ENCODE results near the gene TIMP3. TPM values are rescaled to one million over a fixed set of nuclear protein-coding genes. Genes with fewer than 3 reads are reported as not detected.

The TIMP3 gene
- total and polyA plus RNA-seq, 11 donors, result 112 to 629 (median 152) TPM

DNA sequence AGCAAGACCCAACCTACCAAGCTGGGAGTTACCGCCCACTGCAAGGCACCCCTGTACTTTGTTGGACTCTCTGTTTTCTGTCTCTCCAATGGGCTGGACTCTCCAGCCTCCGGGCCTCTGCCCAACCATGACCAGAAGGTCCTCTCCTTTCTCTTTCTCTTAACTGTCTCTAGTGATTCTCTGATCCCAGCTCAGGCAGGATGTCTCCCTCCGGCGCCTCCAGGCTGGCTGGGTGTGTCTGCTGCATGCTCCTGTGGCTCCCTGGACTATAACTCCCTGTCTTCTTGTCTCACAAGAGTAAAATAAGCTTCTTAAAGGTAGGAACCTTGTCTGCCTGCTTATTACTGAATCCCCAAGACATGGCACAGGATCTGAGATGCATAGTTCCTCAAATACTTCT is 36.3 kb downstream of the TIMP3 start:
- Histone ChIP-seq H3K9me3 (no peaks in the 10 kb centered on the region), H3K27ac (peak overlapping the region in 6 of 12 donors; percentile 1 to 78 (median 38)), H3K36me3 (peaks cover 0 to 60% (median 37%) of the 10 kb centered on the region in 9 donors), H3K4me1 (peaks cover 14 to 100% (median 85%) of the 10 kb centered on the region in 12 donors), H3K27me3 (no peaks in the 10 kb centered on the region), H3K4me3 (no peak overlapping the region)
- no peak for ATAC-seq
- intact Hi-C loops (cut with DNase I), result loop anchor here in 5 of 10 donors (5.0 to 10.0 kb wide), 3 partner anchors 36 to 147 kb away; partner anchors contain the start of gene TIMP3 (in 2 of the 5)
- no peak for DNase-seq
- 64 to 79% (median 73%) methylated on average over 4 of the region's 4 CpGs for WGBS, 4 donors
- TF ChIP-seq POLR2A (IDR thresholded peaks at IDR 0.05), result no peak
- TF ChIP-seq, protein P1, sequence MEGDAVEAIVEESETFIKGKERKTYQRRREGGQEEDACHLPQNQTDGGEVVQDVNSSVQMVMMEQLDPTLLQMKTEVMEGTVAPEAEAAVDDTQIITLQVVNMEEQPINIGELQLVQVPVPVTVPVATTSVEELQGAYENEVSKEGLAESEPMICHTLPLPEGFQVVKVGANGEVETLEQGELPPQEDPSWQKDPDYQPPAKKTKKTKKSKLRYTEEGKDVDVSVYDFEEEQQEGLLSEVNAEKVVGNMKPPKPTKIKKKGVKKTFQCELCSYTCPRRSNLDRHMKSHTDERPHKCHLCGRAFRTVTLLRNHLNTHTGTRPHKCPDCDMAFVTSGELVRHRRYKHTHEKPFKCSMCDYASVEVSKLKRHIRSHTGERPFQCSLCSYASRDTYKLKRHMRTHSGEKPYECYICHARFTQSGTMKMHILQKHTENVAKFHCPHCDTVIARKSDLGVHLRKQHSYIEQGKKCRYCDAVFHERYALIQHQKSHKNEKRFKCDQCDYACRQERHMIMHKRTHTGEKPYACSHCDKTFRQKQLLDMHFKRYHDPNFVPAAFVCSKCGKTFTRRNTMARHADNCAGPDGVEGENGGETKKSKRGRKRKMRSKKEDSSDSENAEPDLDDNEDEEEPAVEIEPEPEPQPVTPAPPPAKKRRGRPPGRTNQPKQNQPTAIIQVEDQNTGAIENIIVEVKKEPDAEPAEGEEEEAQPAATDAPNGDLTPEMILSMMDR (IDR thresholded peaks at IDR 0.05), result no peak

DNA sequence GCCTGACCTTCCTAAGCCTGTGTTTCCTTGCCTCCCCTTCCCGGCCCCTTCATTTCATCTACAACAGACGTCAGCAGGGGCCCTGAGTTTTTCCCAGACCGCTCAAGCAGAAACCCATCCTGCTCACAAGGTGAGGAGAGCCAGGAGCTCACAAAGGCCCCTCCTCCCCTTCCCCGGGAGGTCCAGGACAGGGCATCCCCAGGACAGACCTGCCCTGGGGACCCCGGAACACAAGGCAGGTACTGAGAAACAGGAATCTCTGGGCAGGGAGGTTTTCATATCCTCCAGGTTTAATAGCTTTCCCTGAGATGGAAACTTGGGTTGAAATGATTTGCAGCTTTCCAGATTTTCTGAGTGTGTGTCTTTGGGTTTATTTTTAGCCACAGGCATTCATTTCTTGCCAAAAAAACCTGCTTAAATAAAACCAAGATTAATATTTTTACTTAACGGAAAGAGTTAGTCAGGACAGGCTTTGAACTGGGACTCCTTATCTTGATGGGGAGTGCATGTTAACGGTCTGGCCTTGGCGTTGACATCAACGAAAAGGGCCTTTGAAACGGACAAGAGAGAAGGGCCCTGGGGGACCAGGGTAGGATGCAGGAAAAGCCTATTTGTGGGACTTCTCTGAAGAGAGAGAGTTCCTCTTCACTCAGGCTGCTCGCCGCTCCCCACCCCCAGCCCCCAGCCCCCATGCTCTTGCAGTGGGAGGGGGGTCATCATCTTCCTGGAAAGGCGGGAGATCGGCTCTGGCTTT is 38.5 kb downstream of the TIMP3 start:
- TF ChIP-seq POLR2A (IDR thresholded peaks at IDR 0.05), result no peak
- TF ChIP-seq, protein P1 (IDR thresholded peaks at IDR 0.05), result no peak
- Histone ChIP-seq H3K4me1 (peaks cover 20 to 100% (median 81%) of the 10 kb centered on the region in 12 donors), H3K36me3 (peaks cover 0 to 46% (median 20%) of the 10 kb centered on the region in 9 donors), H3K9me3 (no peaks in the 10 kb centered on the region), H3K4me3 (peak overlapping the region in 2 of 12 donors; percentile 4 to 11), H3K27me3 (no peaks in the 10 kb centered on the region), H3K27ac (peak overlapping the region; percentile 23 to 78 (median 64))
- ATAC-seq (peak; percentile 29 to 78 (median 64)), DNase-seq (peak in 4 of 5 donors; percentile 48 to 75 (median 54))
- intact Hi-C loops (cut with DNase I), result loop anchor here in 6 of 10 donors (5.0 to 10.0 kb wide), 4 partner anchors 38 to 145 kb away; partner anchors contain the start of gene TIMP3 (in 3 of the 6)
- WGBS, 4 donors, result 11 to 20% (median 18%) methylated on average over 14 of the region's 14 CpGs

DNA sequence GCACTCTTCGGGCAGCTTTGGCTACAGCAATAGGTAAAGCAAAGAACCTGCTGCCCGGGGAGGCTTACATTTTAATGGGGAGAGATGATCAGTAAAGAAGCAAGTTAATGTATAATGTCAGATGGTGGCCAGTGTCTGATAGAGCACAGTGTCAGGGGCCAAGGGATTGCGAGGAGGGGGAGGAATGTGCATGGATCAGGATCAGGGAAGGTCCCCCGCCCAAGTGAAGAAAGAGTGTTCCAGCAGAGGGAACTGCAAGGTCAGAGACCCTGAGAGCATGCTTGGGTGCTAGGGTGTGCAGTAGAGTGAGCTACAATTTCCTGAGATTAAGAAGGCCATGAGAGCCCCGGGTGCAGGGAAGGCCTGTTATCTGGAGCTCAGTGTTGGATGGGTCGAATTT is 39.7 kb downstream of the TIMP3 start:
- peaks cover 0 to 44% (median 13%) of the 10 kb centered on the region in 9 donors for H3K36me3 ChIP-seq
- H3K4me3 ChIP-seq, result no peak overlapping the region
- no peaks in the 10 kb centered on the region for H3K27me3 ChIP-seq
- peak overlapping the region in 9 of 12 donors; percentile 1 to 78 (median 72) for H3K27ac ChIP-seq
- DNase-seq, result no peak
- no peak for TF ChIP-seq POLR2A (IDR thresholded peaks at IDR 0.05)
- TF ChIP-seq, protein P1 (IDR thresholded peaks at IDR 0.05), result no peak
- intact Hi-C loops (cut with DNase I), result loop anchor here in 2 of 10 donors (5.0 kb wide), 2 partner anchors 39 to 41 kb away; partner anchors contain the start of gene TIMP3 (in 1 of the 2)
- H3K4me1 ChIP-seq, result peaks cover 21 to 100% (median 86%) of the 10 kb centered on the region in 12 donors
- peak in 1 of 4 donors; percentile 6 for ATAC-seq
- no peaks in the 10 kb centered on the region for H3K9me3 ChIP-seq
- WGBS, 4 donors, result 60 to 73% (median 65%) methylated on average over 6 of the region's 6 CpGs

DNA sequence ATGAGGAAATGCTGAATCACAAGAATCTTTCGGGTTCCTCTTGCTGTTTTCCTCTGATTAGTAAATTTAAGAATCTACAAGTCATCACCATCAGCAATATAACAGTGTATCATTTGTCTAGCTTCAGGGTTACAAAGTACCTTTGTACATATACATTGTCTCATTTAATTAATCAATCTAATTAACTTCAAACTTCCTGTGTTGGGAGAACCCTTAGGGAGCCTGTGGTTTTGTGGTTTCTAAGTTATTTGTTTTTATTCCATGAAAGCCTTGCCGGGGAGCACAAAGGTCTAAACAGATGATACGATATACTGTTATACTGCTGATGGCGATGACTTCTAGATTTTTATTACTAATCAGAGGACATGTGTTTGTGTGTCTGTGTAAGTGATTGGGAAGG is 41.0 kb downstream of the TIMP3 start:
- Histone ChIP-seq H3K27ac (peak overlapping the region in 3 of 12 donors; percentile 0 to 22 (median 5)), H3K27me3 (no peaks in the 10 kb centered on the region), H3K4me1 (peaks cover 20 to 100% (median 86%) of the 10 kb centered on the region in 12 donors), H3K4me3 (no peak overlapping the region), H3K9me3 (no peaks in the 10 kb centered on the region), H3K36me3 (peaks cover 0 to 44% (median 13%) of the 10 kb centered on the region in 9 donors)
- 70 to 80% (median 75%) methylated on average over 4 of the region's 4 CpGs for WGBS, 4 donors
- ATAC-seq, result no peak
- intact Hi-C loops (cut with DNase I), result loop anchor here in 2 of 10 donors (5.0 kb wide), 2 partner anchors 40 kb away; partner anchors contain the start of gene TIMP3 (in 1 of the 2)
- TF ChIP-seq, protein P1 (IDR thresholded peaks at IDR 0.05), result no peak
- TF ChIP-seq POLR2A (IDR thresholded peaks at IDR 0.05), result no peak
- DNase-seq, result no peak

All from heart left ventricle (tissue), 16 donors.